ENCODE results near the gene AUH.

- TF ChIP-seq CTCF (IDR thresholded peaks at IDR 0.05) (no peak), EZH2 (IDR thresholded peaks at IDR 0.05; ENCODE audit: borderline replicate concordance, insufficient read depth, low read depth, low read length, poor library complexity, severe bottlenecking) (no peak)
Measured at GRCh38 chr9:91210318-91210717, 151.4 kb downstream of the AUH start.

Data from B cell (primary cell).